Neural crest cell (in vitro differentiated cells): Measurements from ENCODE around the gene ARNT2. TPM values are rescaled to one million over a fixed set of nuclear protein-coding genes. Genes with fewer than 3 reads are reported as not detected.

Experiments
- DNase-seq: peaks from one replicate; pipeline ENCODE4 v3.0.0; 2021; ENCODE audit warnings: low read depth, mixed read lengths, low spot score
- H3K27ac Mint-ChIP-seq: one replicate; pipeline ENCODE4 v1.8.0; 2021; ENCODE audit warnings: mild to moderate bottlenecking, mixed read lengths; ENCODE audit not compliant: unreplicated experiment
- H3K27me3 Mint-ChIP-seq: 2 replicates; pipeline ENCODE4 v1.8.0; 2021; ENCODE audit warnings: low read depth, mild to moderate bottlenecking, mixed read lengths
- H3K36me3 Mint-ChIP-seq: 2 replicates; pipeline ENCODE4 v1.8.0; 2021; ENCODE audit warnings: low read depth, mild to moderate bottlenecking, mixed read lengths
- H3K4me1 Mint-ChIP-seq: 2 replicates; pipeline ENCODE4 v1.8.0; 2021; ENCODE audit warnings: mixed read lengths
- H3K4me3 Mint-ChIP-seq: one replicate; pipeline ENCODE4 v1.8.0; 2021; ENCODE audit warnings: mild to moderate bottlenecking, mixed read lengths
- H3K9me3 Mint-ChIP-seq: 2 replicates; pipeline ENCODE4 v1.8.0; 2021; ENCODE audit warnings: mixed read lengths
- CTCF ChIP-seq: fragments of 200-600 bp; sonication (generic); conservative IDR thresholded peaks from 2 replicates; pipeline ENCODE4 v1.5.0; 2021; ENCODE audit warnings: antibody characterized with exemption, mild to moderate bottlenecking
- total RNA-seq: library from RNA; stranded (reverse); gene quantifications from 2 replicates; pipeline ENCODE4 v1.2.1, GENCODE V29; 2021

ARNT2 gene
- total RNA-seq, 1 donor from 2014 or later = 58.3 TPM

GRCh38 chr15:80445300-80446041, 41.3 kb downstream of the ARNT2 start:
- H3K4me3 Mint-ChIP-seq = no peak overlapping the region
- H3K4me1 Mint-ChIP-seq = peaks cover 12% of the 10 kb centered on the region
- no peak for TF ChIP-seq CTCF
- H3K27me3 Mint-ChIP-seq = no peaks in the 10 kb centered on the region
- H3K36me3 Mint-ChIP-seq = no peaks in the 10 kb centered on the region
- DNase-seq = no peak
- H3K9me3 Mint-ChIP-seq = no peaks in the 10 kb centered on the region
- H3K27ac Mint-ChIP-seq = no peak overlapping the region

- no peak for TF ChIP-seq CTCF
- Mint-ChIP-seq H3K4me3 (no peak overlapping the region), H3K4me1 (peaks cover 14% of the 10 kb centered on the region), H3K36me3 (peaks cover 9% of the 10 kb centered on the region), H3K9me3 (peaks cover 5% of the 10 kb centered on the region), H3K27me3 (no peaks in the 10 kb centered on the region), H3K27ac (no peak overlapping the region)
- DNase-seq = no peak
These were observed 42.9 kb downstream of the ARNT2 start for GRCh38 chr15:80447077-80447476.

- no peak overlapping the region for H3K4me3 Mint-ChIP-seq
- no peak for DNase-seq
- peaks cover 16% of the 10 kb centered on the region for H3K4me1 Mint-ChIP-seq
- H3K36me3 Mint-ChIP-seq = peaks cover 14% of the 10 kb centered on the region
- H3K9me3 Mint-ChIP-seq = peaks cover 5% of the 10 kb centered on the region
- no peaks in the 10 kb centered on the region for H3K27me3 Mint-ChIP-seq
- no peak for TF ChIP-seq CTCF
- no peak overlapping the region for H3K27ac Mint-ChIP-seq
These were observed 45.6 kb downstream of the ARNT2 start for GRCh38 chr15:80449825-80450224.

GRCh38 chr15:80450811-80451321, 46.7 kb downstream of the ARNT2 start:
- H3K27me3 Mint-ChIP-seq = no peaks in the 10 kb centered on the region
- H3K27ac Mint-ChIP-seq = no peak overlapping the region
- H3K4me1 Mint-ChIP-seq = peaks cover 22% of the 10 kb centered on the region
- H3K9me3 Mint-ChIP-seq = peaks cover 5% of the 10 kb centered on the region
- no peak overlapping the region for H3K4me3 Mint-ChIP-seq
- peaks cover 14% of the 10 kb centered on the region for H3K36me3 Mint-ChIP-seq
- no peak for DNase-seq
- TF ChIP-seq CTCF = no peak

GRCh38 chr15:80452166-80452565, 48.0 kb downstream of the ARNT2 start:
- no peak for TF ChIP-seq CTCF

More at GRCh38 chr15:80452166-80452565, 48.0 kb downstream of the ARNT2 start:
- Mint-ChIP-seq H3K27me3 (no peaks in the 10 kb centered on the region), H3K4me3 (no peak overlapping the region), H3K4me1 (peaks cover 28% of the 10 kb centered on the region), H3K36me3 (peaks cover 14% of the 10 kb centered on the region), H3K9me3 (peaks cover 5% of the 10 kb centered on the region), H3K27ac (peak overlapping the region; percentile 57)
- DNase-seq = no peak
